HepG2 (cell line): ENCODE results near the gene EXOC6B. TPM values are rescaled to one million over a fixed set of nuclear protein-coding genes. Genes with fewer than 3 reads are reported as not detected.

Experiments used
- ATAC-seq: fragments of 200-7000 bp; cut with Tn5 transposase; 3 replicates; pipeline ENCODE4 v1.9.1; 2020; ENCODE audit warnings: mild to moderate bottlenecking, moderate library complexity
- BruUV-seq: library from RNA; stranded (reverse); fragments of 400-500 nt; replicated peaks from 2 replicates; lab custom pipeline; 2021; lab: Mats Ljungman, UMichigan
- CTCF ChIA-PET: fragments of 300-600 bp; formaldehyde crosslinking; extraction: SDS; loops from one replicate; lab custom pipeline; 2021; ENCODE audit warnings: low total read pairs, inconsistent platforms, low intra/inter-chr PET ratio; lab: Yijun Ruan, JAX
- POLR2A ChIA-PET: fragments of 350-600 bp; sonication (Branson Sonifier 250); formaldehyde crosslinking; loops from one replicate; lab custom pipeline; 2020; ENCODE audit warnings: antibody characterized with exemption, inconsistent platforms; lab: Yijun Ruan, JAX
- DNase-seq: peaks from one replicate; pipeline ENCODE4 v3.0.0-alpha.2; 2015; ENCODE audit warnings: low spot score
- FAIRE-seq: peaks from 3 replicates; lab custom pipeline; 2011; peaks lifted over from hg19 to GRCh38; lab: Jason Lieb, UNC
- H2AFZ ChIP-seq: one replicate; pipeline ENCODE4 v1.6.1; 2011; ENCODE audit warnings: low read length, inconsistent platforms
- H3K27ac ChIP-seq: fragments of 300-600 bp; 3 replicates; pipeline ENCODE4 v1.8.0; 2011; ENCODE audit warnings: mixed run types, mild to moderate bottlenecking, mixed read lengths, low read length, inconsistent platforms; ENCODE audit not compliant: insufficient read depth; ENCODE audit errors: extremely low read length
- H3K27me3 ChIP-seq, 2 experiments: fragments of 200-600 bp in 1 of 2; 2 replicates in 1 of 2; 3 replicates in 1 of 2; pipeline versions ENCODE4 v1.6.0 to v1.8.0; 2011; ENCODE audit warnings: low read length in 2 of 2, mild to moderate bottlenecking in 2 of 2, moderate library complexity in 2 of 2, inconsistent platforms in 1 of 2; ENCODE audit not compliant: insufficient read depth in 2 of 2, control insufficient read depth in 1 of 2
- H3K36me3 ChIP-seq, 2 experiments: fragments of 200-600 bp in 1 of 2; replicated peaks in 1 of 2; 2 replicates in 1 of 2; 3 replicates in 1 of 2; pipeline versions ENCODE4 v1.5.1 to v1.8.0; 2011; ENCODE audit warnings: low read length in 2 of 2, inconsistent platforms in 1 of 2; ENCODE audit not compliant: insufficient read depth in 2 of 2, control insufficient read depth in 1 of 2
- H3K4me1 ChIP-seq: 2 replicates; pipeline ENCODE4 v1.5.1; 2012; ENCODE audit warnings: low read length, inconsistent platforms; ENCODE audit not compliant: insufficient read depth
- H3K4me2 ChIP-seq: 2 replicates; pipeline ENCODE4 v1.6.0; 2011; ENCODE audit warnings: low read depth, low read length, inconsistent platforms
- H3K4me3 ChIP-seq, 3 experiments: fragments of 200-600 bp in 1 of 3; sonication (generic), shearing (Covaris generic) in 1 of 3; replicated peaks in 1 of 3; 2 replicates each; pipeline ENCODE4 v1.5.1; 2011 to 2016; ENCODE audit warnings: low read length in 3 of 3, inconsistent platforms in 2 of 3, low read depth in 2 of 3, mild to moderate bottlenecking in 2 of 3, control low read depth in 1 of 3, mixed read lengths in 1 of 3; ENCODE audit not compliant: insufficient read depth in 1 of 3
- H3K79me2 ChIP-seq: one replicate; pipeline ENCODE4 v1.6.1; 2011; ENCODE audit warnings: low read length, inconsistent platforms; ENCODE audit not compliant: insufficient read depth
- H3K9ac ChIP-seq: 2 replicates; pipeline ENCODE4 v1.6.0; 2011; ENCODE audit warnings: mild to moderate bottlenecking, low read depth, low read length, inconsistent platforms; ENCODE audit not compliant: insufficient read depth
- H3K9me3 ChIP-seq: 2 replicates; pipeline ENCODE4 v1.5.1; 2012; ENCODE audit warnings: mild to moderate bottlenecking, low read length
- H4K20me1 ChIP-seq: 2 replicates; pipeline ENCODE4 v1.6.0; 2011; ENCODE audit warnings: inconsistent platforms, mild to moderate bottlenecking, low read length, moderate library complexity; ENCODE audit not compliant: insufficient read depth
- CREB1 ChIP-seq, 2 experiments: fragments of 450-650 bp in 1 of 2; IDR thresholded peaks; 2 replicates each; pipeline ENCODE4 v1.6.1; 2016 to 2017; ENCODE audit warnings: control low read depth in 1 of 2, mild to moderate bottlenecking in 1 of 2, missing compliant biosample characterization in 1 of 2, missing genetic modification characterization in 1 of 2
- in situ Hi-C: cut with HindIII; loops from 2 replicates; pipeline ENCODE4 v1.10.0; 2017; ENCODE audit warnings: low pct_unique_long_range_greater_than_20kb; ENCODE audit not compliant: extremely low pct_ligation_motif_present
- intact Hi-C: fragments of 100-400 bp; cut with micrococcal nuclease; formaldehyde crosslinking; loops from one replicate; pipeline ENCODE4 v1.10.0; 2022; ENCODE audit not compliant: unreplicated experiment
- polyA plus RNA-seq, 8 experiments: library from polyadenylated mRNA; depleted of rRNA in 3 of 8; stranded (reverse) in 7 of 8; unstranded in 1 of 8; fragments of >200 nt; fragmentation: Illumina TruSeq in 4 of 8; extraction: Trizol in 4 of 8; gene quantifications; 2 replicates each; pipeline versions ENCODE4 v1.2.1 to v1.2.3, GENCODE V29; 2011 to 2016; ENCODE audit warnings: low read depth in 4 of 8, missing spikeins in 1 of 8, mixed read lengths in 1 of 8; ENCODE audit not compliant: insufficient read depth in 1 of 8
- total RNA-seq, 5 experiments: library from RNA; depleted of rRNA; stranded (reverse); fragments of >200 nt; fragmentation: Illumina TruSeq; extraction: Trizol; gene quantifications; 2 replicates each; pipeline ENCODE4 v1.2.3, GENCODE V29; 2016; ENCODE audit warnings: low read depth in 1 of 5
- TF ChIP-seq, protein P1 (sequence below): sonication (generic); formaldehyde crosslinking; IDR thresholded peaks from 2 replicates; pipeline ENCODE4 v1.9.0; 2022; ENCODE audit warnings: low read depth, missing genetic modification reagents
- TF ChIP-seq, protein P2 (sequence below): IDR thresholded peaks from 2 replicates; pipeline ENCODE4 v1.6.1; 2016
- TF ChIP-seq, protein P3 (sequence below): sonication (generic); formaldehyde crosslinking; IDR thresholded peaks from 2 replicates; pipeline ENCODE4 v1.4.0; 2020; ENCODE audit warnings: missing genetic modification reagents, borderline replicate concordance

Gene EXOC6B
- total and polyA plus RNA-seq, 2 of the 13 experiments (the other 11 are each of a cell fraction or from before 2014, with no cell fraction given) = 9.1 to 15.9 TPM

DNA sequence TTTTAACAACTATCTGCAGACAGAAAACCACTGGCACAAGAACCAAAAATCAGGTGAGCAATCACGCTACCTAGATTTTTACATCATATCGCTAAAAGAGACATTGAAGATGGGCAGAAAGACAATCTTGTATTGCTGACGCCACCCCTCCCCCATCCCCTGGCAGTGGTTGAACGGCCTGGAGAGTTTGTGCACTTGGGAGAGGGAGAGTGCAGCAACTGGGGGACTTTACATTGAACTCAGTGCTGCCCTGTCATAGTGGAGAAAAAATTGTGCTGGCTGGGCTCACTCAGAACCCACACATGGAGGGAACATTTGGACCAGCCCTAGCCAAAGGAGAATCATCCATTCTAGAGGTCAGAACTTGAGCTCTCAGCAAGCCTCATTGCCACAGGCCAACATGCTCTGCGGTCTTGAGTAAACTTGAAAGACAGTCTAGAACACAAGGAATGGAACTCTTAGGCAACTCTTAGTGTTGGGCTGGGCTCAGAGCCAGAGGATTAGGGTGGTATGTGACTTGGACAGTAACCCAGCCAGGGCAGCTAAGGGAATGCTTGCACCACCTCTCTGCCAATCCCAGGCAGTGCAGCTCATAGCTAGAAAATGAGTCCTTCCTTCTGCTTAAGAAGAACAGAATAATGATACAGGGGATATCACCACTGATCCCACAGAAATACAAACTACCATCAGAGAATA, 458.2 kb downstream of the EXOC6B start (continued):
- TF ChIP-seq, protein P1, sequence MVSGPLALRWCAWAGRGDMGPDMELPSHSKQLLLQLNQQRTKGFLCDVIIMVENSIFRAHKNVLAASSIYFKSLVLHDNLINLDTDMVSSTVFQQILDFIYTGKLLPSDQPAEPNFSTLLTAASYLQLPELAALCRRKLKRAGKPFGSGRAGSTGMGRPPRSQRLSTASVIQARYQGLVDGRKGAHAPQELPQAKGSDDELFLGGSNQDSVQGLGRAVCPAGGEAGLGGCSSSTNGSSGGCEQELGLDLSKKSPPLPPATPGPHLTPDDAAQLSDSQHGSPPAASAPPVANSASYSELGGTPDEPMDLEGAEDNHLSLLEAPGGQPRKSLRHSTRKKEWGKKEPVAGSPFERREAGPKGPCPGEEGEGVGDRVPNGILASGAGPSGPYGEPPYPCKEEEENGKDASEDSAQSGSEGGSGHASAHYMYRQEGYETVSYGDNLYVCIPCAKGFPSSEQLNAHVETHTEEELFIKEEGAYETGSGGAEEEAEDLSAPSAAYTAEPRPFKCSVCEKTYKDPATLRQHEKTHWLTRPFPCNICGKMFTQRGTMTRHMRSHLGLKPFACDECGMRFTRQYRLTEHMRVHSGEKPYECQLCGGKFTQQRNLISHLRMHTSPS (CRISPR knock-in tag) = no peak
- TF ChIP-seq, all 625 proteins: peak for 9

DNA sequence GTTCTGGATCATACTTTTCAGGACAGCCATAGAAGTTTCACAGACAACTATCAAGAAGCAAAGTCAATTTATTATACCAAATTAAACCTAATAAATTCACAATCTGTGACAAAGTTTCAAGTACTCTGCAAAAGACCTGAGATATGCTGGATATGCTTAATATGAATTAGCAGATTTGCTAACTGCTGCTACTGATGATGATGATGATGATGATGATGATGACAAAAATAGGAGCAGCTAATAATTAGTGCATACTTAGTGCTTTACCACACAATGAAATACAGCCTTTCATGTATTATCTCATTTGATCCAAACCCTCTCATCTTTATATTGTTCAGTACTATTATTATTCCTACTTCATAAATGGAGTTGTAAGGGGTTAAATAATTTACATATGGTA, 462.4 kb downstream of the EXOC6B start:
- no peak overlapping the region for H2AFZ ChIP-seq
- H3K4me3 ChIP-seq = no peak overlapping the region
- H3K79me2 ChIP-seq = no peaks in the 10 kb centered on the region
- TF ChIP-seq, protein P2, sequence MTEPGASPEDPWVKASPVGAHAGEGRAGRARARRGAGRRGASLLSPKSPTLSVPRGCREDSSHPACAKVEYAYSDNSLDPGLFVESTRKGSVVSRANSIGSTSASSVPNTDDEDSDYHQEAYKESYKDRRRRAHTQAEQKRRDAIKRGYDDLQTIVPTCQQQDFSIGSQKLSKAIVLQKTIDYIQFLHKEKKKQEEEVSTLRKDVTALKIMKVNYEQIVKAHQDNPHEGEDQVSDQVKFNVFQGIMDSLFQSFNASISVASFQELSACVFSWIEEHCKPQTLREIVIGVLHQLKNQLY (CRISPR knock-in tag) = no peak
- TF ChIP-seq CREB1 (IDR thresholded peaks at IDR 0.05) (peak; percentile 74), CREB1 (CRISPR knock-in tag; IDR thresholded peaks at IDR 0.05) (no peak)
- TF ChIP-seq, protein P3, sequence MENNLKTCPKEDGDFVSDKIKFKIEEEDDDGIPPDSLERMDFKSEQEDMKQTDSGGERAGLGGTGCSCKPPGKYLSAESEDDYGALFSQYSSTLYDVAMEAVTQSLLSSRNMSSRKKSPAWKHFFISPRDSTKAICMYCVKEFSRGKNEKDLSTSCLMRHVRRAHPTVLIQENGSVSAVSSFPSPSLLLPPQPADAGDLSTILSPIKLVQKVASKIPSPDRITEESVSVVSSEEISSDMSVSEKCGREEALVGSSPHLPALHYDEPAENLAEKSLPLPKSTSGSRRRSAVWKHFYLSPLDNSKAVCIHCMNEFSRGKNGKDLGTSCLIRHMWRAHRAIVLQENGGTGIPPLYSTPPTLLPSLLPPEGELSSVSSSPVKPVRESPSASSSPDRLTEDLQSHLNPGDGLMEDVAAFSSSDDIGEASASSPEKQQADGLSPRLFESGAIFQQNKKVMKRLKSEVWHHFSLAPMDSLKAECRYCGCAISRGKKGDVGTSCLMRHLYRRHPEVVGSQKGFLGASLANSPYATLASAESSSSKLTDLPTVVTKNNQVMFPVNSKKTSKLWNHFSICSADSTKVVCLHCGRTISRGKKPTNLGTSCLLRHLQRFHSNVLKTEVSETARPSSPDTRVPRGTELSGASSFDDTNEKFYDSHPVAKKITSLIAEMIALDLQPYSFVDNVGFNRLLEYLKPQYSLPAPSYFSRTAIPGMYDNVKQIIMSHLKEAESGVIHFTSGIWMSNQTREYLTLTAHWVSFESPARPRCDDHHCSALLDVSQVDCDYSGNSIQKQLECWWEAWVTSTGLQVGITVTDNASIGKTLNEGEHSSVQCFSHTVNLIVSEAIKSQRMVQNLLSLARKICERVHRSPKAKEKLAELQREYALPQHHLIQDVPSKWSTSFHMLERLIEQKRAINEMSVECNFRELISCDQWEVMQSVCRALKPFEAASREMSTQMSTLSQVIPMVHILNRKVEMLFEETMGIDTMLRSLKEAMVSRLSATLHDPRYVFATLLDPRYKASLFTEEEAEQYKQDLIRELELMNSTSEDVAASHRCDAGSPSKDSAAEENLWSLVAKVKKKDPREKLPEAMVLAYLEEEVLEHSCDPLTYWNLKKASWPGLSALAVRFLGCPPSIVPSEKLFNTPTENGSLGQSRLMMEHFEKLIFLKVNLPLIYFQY (CRISPR knock-in tag) = no peak
- no peak overlapping the region for H3K27ac ChIP-seq
- POLR2A ChIA-PET = no interaction called here
- intact Hi-C loops = no loop called here
- no peaks in the 10 kb centered on the region for H3K36me3 ChIP-seq
- ATAC-seq = no peak
- no peaks in the 10 kb centered on the region for H4K20me1 ChIP-seq
- H3K4me2 ChIP-seq = no peak overlapping the region
- CTCF ChIA-PET = no interaction called here
- H3K4me1 ChIP-seq = no peaks in the 10 kb centered on the region
- H3K9ac ChIP-seq = no peak overlapping the region
- no peak for FAIRE-seq
- H3K9me3 ChIP-seq = no peaks in the 10 kb centered on the region
- in situ Hi-C loops = no loop called here
- H3K27me3 ChIP-seq = no peaks in the 10 kb centered on the region
- DNase-seq = no peak
- BruUV-seq = no TSS peak
